Activated CD4-positive, alpha-beta memory T cell treated with anti-CD3 and anti-CD28 coated beads, Interleukin-2, amount 10 ng/mL, durations not matched to agents 7 days and 5 days (primary cell): Measurements from ENCODE around the gene DSE. TPM values are rescaled to one million over a fixed set of nuclear protein-coding genes. Genes with fewer than 3 reads are reported as not detected.

ENCODE experiments used
- CTCF ChIA-PET: fragments of 350-600 bp; sonication (Branson Sonifier 250); formaldehyde crosslinking; loops from one replicate; lab custom pipeline; 2021; ENCODE audit warnings: antibody characterized with exemption, inconsistent platforms; lab: Charles Lee
- POLR2A ChIA-PET: fragments of 350-600 bp; sonication (Branson Sonifier 250); formaldehyde crosslinking; loops from one replicate; lab custom pipeline; 2021; ENCODE audit warnings: antibody characterized with exemption; lab: Charles Lee
- DNase-seq: peaks from one replicate; pipeline ENCODE4 v3.0.0-alpha.2; 2020
- H3K27ac Mint-ChIP-seq: one replicate; pipeline ENCODE4 v1.8.0; 2021; ENCODE audit warnings: mild to moderate bottlenecking, mixed read lengths
- H3K27me3 Mint-ChIP-seq: one replicate; pipeline ENCODE4 v1.8.0; 2021; ENCODE audit warnings: mixed read lengths
- H3K36me3 Mint-ChIP-seq: one replicate; pipeline ENCODE4 v1.8.0; 2021; ENCODE audit warnings: low read depth, mixed read lengths
- H3K4me1 Mint-ChIP-seq: one replicate; pipeline ENCODE4 v1.8.0; 2021; ENCODE audit warnings: mixed read lengths
- H3K4me3 Mint-ChIP-seq: one replicate; pipeline ENCODE4 v1.8.0; 2021; ENCODE audit warnings: mild to moderate bottlenecking, mixed read lengths
- H3K9me3 Mint-ChIP-seq: one replicate; pipeline ENCODE4 v1.8.0; 2021; ENCODE audit warnings: mixed read lengths
- total RNA-seq, 2 experiments: library from RNA; stranded (reverse); gene quantifications; one replicate each; pipeline ENCODE4 v1.2.3, GENCODE V29; 2021

Gene DSE
- total RNA-seq, 2 experiments from 2014 or later, result 5.1 to 7.5 TPM

- ChIA-PET POLR2A (no interaction called here), CTCF (no interaction called here)
- no peaks in the 10 kb centered on the region for H3K9me3 Mint-ChIP-seq
- no peaks in the 10 kb centered on the region for H3K36me3 Mint-ChIP-seq
- H3K4me1 Mint-ChIP-seq, result peaks cover 32% of the 10 kb centered on the region
- DNase-seq, result no peak
- no peak overlapping the region for H3K27ac Mint-ChIP-seq
- no peak overlapping the region for H3K4me3 Mint-ChIP-seq
- H3K27me3 Mint-ChIP-seq, result peaks cover 14% of the 10 kb centered on the region
Measured at GRCh38 chr6:116366740-116367275, 3.9 kb upstream of the DSE start.

GRCh38 chr6:116369540-116369939 lies 1.2 kb upstream of the DSE start:
- H3K4me1 Mint-ChIP-seq, result peaks cover 33% of the 10 kb centered on the region
- peak overlapping the region; percentile 73 for H3K4me3 Mint-ChIP-seq
- H3K27me3 Mint-ChIP-seq, result peaks cover 20% of the 10 kb centered on the region
- H3K36me3 Mint-ChIP-seq, result no peaks in the 10 kb centered on the region
- no peak overlapping the region for H3K27ac Mint-ChIP-seq
- no peak for DNase-seq
- H3K9me3 Mint-ChIP-seq, result no peaks in the 10 kb centered on the region
- CTCF ChIA-PET, result interaction anchor here (0.6 to 1.4 kb wide), 2 partner anchors 8 to 317 kb away, joined by 3 to 4 read pairs; no protein-coding TSS in a partner anchor
- POLR2A ChIA-PET, result no interaction called here

DNA sequence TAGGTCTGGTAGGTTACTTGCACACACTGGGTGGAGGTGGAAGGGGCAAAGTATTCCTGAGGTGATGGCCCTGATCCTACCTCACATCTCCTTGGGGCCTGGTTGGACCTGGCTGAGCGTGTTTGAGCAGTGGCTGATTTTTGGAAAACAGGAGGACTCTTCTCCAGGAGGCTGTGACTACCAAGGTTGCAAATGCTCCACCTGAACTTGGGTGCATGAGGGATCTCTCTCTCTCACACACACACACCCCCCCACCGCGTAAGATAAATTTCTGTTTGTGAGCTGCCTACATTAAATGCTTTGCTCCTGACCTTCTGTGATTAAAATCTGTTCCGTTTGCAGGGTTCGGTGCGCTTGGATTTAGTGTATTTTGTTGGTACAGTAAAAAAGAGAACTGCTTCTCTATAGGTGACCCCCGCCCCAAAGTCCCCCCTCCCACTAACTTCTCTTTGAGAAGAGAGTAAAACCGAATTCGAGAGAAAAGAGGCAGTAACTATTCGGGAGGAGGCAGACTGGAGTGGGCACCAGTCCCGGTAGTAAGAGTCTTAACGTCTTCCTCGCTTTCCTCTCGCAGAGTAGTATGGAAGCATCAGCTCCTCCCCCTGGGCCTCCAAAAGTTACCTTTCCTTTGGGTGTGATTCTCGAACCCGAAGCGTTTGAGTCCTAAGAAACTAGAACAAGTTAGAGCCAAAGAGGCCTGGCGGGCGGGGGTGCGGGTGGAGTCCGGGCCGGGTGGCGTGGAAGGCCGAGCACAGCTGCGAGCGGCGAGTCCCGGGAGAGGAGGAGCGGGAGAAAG lies 585 bp upstream of the DSE start:
- peaks cover 20% of the 10 kb centered on the region for H3K27me3 Mint-ChIP-seq

DNA sequence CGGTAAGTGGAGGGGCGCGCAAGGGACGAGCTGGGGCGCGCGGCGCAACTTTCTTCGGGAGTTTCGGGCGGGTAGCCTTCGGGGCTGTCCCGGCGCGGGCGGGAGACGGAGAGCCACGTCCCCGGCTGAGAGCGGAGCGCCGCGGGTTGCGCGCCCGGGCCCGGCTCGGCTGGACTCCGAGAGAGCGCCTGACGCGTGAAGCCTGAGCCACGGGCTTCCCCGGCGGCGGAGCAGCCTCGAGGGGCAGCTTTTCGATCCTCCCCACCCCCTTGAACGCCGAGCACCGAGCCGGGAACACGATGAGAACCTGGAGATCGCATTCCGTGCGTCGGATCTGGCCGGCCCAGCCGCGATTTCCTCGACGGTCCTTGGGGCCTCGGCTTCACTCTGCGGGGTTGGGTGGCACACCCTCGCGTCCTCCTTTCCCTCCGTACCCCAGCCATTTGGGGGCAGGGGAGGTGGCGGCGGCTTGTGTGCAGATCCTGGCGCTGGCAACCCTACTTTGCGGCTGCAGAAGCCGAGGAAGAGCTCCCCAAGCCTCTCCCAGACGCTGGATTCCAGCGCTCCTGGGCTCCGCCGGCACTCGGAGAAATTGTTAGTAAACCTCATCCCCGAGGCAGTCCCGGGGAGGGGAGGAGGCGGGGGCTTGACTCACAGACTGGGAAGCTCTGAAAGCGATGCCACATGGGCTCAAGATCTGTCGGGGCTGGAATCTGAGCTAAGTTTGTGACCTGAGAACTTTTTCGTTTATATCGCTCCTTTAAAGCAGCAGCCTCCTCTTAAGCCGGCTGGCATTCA lies 572 bp downstream of the DSE start:
- H3K9me3 Mint-ChIP-seq, result no peaks in the 10 kb centered on the region
- POLR2A ChIA-PET, result interaction anchor here (0.8 to 1.9 kb wide), 5 partner anchors 10 to 199 kb away, joined by 3 to 8 read pairs (median 4); partner anchors contain the start of gene RWDD1
- peaks cover 33% of the 10 kb centered on the region for H3K4me1 Mint-ChIP-seq
- peak overlapping the region; percentile 73 for H3K4me3 Mint-ChIP-seq
- H3K27ac Mint-ChIP-seq, result no peak overlapping the region
- peak; percentile 25 for DNase-seq
- H3K36me3 Mint-ChIP-seq, result no peaks in the 10 kb centered on the region
- CTCF ChIA-PET, result interaction anchor here (1.1 to 1.4 kb wide), 3 partner anchors 10 to 102 kb away, joined by 3 to 5 read pairs (median 4); no protein-coding TSS in a partner anchor
- peaks cover 24% of the 10 kb centered on the region for H3K27me3 Mint-ChIP-seq

More for the DNA sequence above, 585 bp upstream of the DSE start:
- Mint-ChIP-seq H3K9me3 (no peaks in the 10 kb centered on the region), H3K4me3 (peak overlapping the region; percentile 73), H3K4me1 (peaks cover 33% of the 10 kb centered on the region), H3K27ac (no peak overlapping the region), H3K36me3 (no peaks in the 10 kb centered on the region)
- ChIA-PET POLR2A (interaction anchor here (1.1 to 1.9 kb wide), 2 partner anchors 87 to 200 kb away, joined by 3 to 8 read pairs; partner anchors contain the start of gene RWDD1), CTCF (interaction anchor here (0.6 to 1.4 kb wide), 2 partner anchors 9 to 316 kb away, joined by 3 to 4 read pairs; no protein-coding TSS in a partner anchor)
- DNase-seq, result no peak

DNA sequence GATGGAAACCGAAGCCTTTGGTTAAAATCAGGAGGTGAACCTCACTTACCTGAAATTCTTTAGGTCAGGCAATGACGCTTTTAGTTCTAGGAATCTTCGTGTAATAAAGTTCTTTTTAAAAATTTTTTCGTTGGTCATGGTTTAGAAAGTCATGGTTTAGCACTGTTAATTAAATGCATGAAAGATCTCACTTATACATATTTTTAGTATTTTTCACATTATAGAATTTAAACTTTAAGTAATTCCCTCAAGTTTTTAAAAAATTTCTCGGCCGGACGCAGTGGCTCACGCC lies 1.1 kb downstream of the DSE start:
- peaks cover 31% of the 10 kb centered on the region for H3K4me1 Mint-ChIP-seq
- H3K27ac Mint-ChIP-seq, result no peak overlapping the region
- ChIA-PET CTCF (interaction anchor here (1.1 kb wide), 2 partner anchors 73 to 103 kb away, joined by 3 to 5 read pairs; no protein-coding TSS in a partner anchor), POLR2A (interaction anchor here (0.8 to 1.9 kb wide), 4 partner anchors 10 to 199 kb away, joined by 3 to 8 read pairs (median 4); partner anchors contain the start of gene RWDD1)
- no peaks in the 10 kb centered on the region for H3K9me3 Mint-ChIP-seq
- no peak for DNase-seq
- peaks cover 24% of the 10 kb centered on the region for H3K27me3 Mint-ChIP-seq
- peak overlapping the region; percentile 73 for H3K4me3 Mint-ChIP-seq
- no peaks in the 10 kb centered on the region for H3K36me3 Mint-ChIP-seq

DNA sequence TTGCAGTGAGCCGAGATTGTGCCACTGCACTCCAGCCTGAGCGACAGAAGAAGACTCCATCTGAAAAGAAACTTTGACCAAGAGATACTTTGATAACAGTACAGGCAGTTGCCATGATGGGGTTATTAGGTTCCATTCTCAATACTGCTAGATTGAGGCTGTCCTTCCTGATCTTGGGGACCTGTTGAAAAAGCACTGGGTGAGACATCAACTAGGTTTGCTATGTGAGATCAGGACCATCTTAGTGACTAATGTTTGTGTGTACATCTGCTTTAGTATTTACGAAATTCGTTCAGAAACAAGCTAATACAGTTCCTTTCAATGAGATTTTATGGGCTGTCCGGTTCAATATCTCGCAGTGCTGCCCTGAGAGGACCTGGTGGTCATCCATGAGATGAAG lies 2.6 kb downstream of the DSE start:
- DNase-seq, result no peak
- ChIA-PET POLR2A (no interaction called here), CTCF (interaction anchor here (1.5 kb wide), 1 partner anchor 13 kb away, joined by 4 read pairs; no protein-coding TSS in a partner anchor)
- no peaks in the 10 kb centered on the region for H3K36me3 Mint-ChIP-seq
- H3K27me3 Mint-ChIP-seq, result peaks cover 24% of the 10 kb centered on the region
- H3K9me3 Mint-ChIP-seq, result no peaks in the 10 kb centered on the region
- peaks cover 18% of the 10 kb centered on the region for H3K4me1 Mint-ChIP-seq
- no peak overlapping the region for H3K4me3 Mint-ChIP-seq
- no peak overlapping the region for H3K27ac Mint-ChIP-seq

DNA sequence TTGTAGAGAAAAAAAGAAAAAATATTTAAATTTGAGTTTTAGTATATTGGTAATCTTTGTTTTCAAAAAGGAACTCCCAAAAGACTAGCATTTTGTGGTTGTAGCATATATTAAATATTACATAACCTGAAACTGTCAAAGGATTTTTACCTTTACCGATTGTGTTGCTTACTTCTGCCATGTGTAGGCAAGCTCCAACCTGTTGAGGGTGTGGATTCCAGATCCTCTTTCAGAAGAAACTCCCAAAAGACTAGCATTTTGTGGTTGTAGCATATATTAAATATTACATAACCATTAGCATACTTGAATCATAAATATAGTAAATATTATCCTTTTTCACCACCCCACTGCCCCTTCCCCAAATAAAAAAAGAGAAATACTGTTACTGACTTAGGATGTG lies 3.2 kb downstream of the DSE start:
- CTCF ChIA-PET, result interaction anchor here (1.5 kb wide), 1 partner anchor 14 kb away, joined by 4 read pairs; no protein-coding TSS in a partner anchor
- POLR2A ChIA-PET, result no interaction called here
- H3K27me3 Mint-ChIP-seq, result peaks cover 24% of the 10 kb centered on the region
- DNase-seq, result no peak
- no peak overlapping the region for H3K27ac Mint-ChIP-seq
- no peaks in the 10 kb centered on the region for H3K9me3 Mint-ChIP-seq
- H3K4me1 Mint-ChIP-seq, result peaks cover 18% of the 10 kb centered on the region
- no peaks in the 10 kb centered on the region for H3K36me3 Mint-ChIP-seq
- H3K4me3 Mint-ChIP-seq, result no peak overlapping the region

- H3K4me1 Mint-ChIP-seq, result peaks cover 15% of the 10 kb centered on the region
- H3K9me3 Mint-ChIP-seq, result no peaks in the 10 kb centered on the region
- no peak overlapping the region for H3K27ac Mint-ChIP-seq
- POLR2A ChIA-PET, result no interaction called here
- H3K36me3 Mint-ChIP-seq, result no peaks in the 10 kb centered on the region
- CTCF ChIA-PET, result interaction anchor here (1.5 kb wide), 1 partner anchor 14 kb away, joined by 4 read pairs; no protein-coding TSS in a partner anchor
- H3K4me3 Mint-ChIP-seq, result no peak overlapping the region
- DNase-seq, result no peak
- H3K27me3 Mint-ChIP-seq, result peaks cover 25% of the 10 kb centered on the region
Measured at GRCh38 chr6:116374586-116374985, 3.8 kb downstream of the DSE start.

- POLR2A ChIA-PET, result no interaction called here
- H3K9me3 Mint-ChIP-seq, result no peaks in the 10 kb centered on the region
- H3K36me3 Mint-ChIP-seq, result no peaks in the 10 kb centered on the region
- H3K4me3 Mint-ChIP-seq, result no peak overlapping the region
- peaks cover 22% of the 10 kb centered on the region for H3K27me3 Mint-ChIP-seq
- DNase-seq, result no peak
- H3K4me1 Mint-ChIP-seq, result peaks cover 8% of the 10 kb centered on the region
- H3K27ac Mint-ChIP-seq, result no peak overlapping the region
- CTCF ChIA-PET, result no interaction called here
Measured at GRCh38 chr6:116375262-116375661, 4.5 kb downstream of the DSE start.

GRCh38 chr6:116376149-116376548 lies 5.4 kb downstream of the DSE start:
- no peak overlapping the region for H3K27ac Mint-ChIP-seq
- ChIA-PET CTCF (no interaction called here), POLR2A (no interaction called here)
- DNase-seq, result no peak
- H3K4me1 Mint-ChIP-seq, result peaks cover 6% of the 10 kb centered on the region
- H3K4me3 Mint-ChIP-seq, result no peak overlapping the region
- peaks cover 22% of the 10 kb centered on the region for H3K27me3 Mint-ChIP-seq
- no peaks in the 10 kb centered on the region for H3K36me3 Mint-ChIP-seq
- no peaks in the 10 kb centered on the region for H3K9me3 Mint-ChIP-seq

DNA sequence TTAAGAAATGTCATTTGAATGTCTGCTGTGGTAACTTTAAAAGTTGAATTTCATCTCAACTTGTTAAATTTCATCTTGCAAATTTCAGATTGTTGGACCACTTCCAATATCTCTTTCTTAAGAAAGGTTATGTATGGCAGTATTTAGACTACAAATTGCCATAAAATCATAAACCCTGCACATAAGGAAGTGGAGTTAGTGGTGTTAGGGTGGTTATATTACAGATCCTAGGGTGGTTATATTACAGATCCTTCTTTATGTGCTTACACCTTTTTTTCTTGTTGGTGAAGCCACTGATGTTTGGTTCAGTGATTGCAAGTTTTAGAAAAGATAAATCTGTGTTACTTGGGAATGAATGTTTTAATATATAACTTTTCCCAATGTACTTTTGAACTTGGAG lies 9.0 kb downstream of the DSE start:
- Mint-ChIP-seq H3K4me1 (no peaks in the 10 kb centered on the region), H3K27me3 (peaks cover 10% of the 10 kb centered on the region), H3K27ac (no peak overlapping the region), H3K4me3 (no peak overlapping the region), H3K9me3 (no peaks in the 10 kb centered on the region), H3K36me3 (no peaks in the 10 kb centered on the region)
- ChIA-PET POLR2A (no interaction called here), CTCF (no interaction called here)
- no peak for DNase-seq

GRCh38 chr6:116380346-116380745 lies 9.6 kb downstream of the DSE start:
- no peaks in the 10 kb centered on the region for H3K9me3 Mint-ChIP-seq
- no peaks in the 10 kb centered on the region for H3K4me1 Mint-ChIP-seq
- H3K4me3 Mint-ChIP-seq, result no peak overlapping the region
- peaks cover 10% of the 10 kb centered on the region for H3K27me3 Mint-ChIP-seq
- POLR2A ChIA-PET, result no interaction called here
- H3K36me3 Mint-ChIP-seq, result no peaks in the 10 kb centered on the region
- H3K27ac Mint-ChIP-seq, result no peak overlapping the region
- CTCF ChIA-PET, result no interaction called here
- DNase-seq, result no peak
